HepG2 (cell line): ENCODE data around the gene HMCN1. TPM values are rescaled to one million over a fixed set of nuclear protein-coding genes. Genes with fewer than 3 reads are reported as not detected.

Source experiments
- ATAC-seq: fragments of 200-7000 bp; cut with Tn5 transposase; 3 replicates; pipeline ENCODE4 v1.9.1; 2020; ENCODE audit warnings: mild to moderate bottlenecking, moderate library complexity
- BruUV-seq: library from RNA; stranded (reverse); fragments of 400-500 nt; replicated peaks from 2 replicates; lab custom pipeline; 2021; lab: Mats Ljungman, UMichigan
- CTCF ChIA-PET: fragments of 300-600 bp; formaldehyde crosslinking; extraction: SDS; loops from one replicate; lab custom pipeline; 2021; ENCODE audit warnings: low total read pairs, inconsistent platforms, low intra/inter-chr PET ratio; lab: Yijun Ruan, JAX
- POLR2A ChIA-PET: fragments of 350-600 bp; sonication (Branson Sonifier 250); formaldehyde crosslinking; loops from one replicate; lab custom pipeline; 2020; ENCODE audit warnings: antibody characterized with exemption, inconsistent platforms; lab: Yijun Ruan, JAX
- DNase-seq: peaks from one replicate; pipeline ENCODE4 v3.0.0-alpha.2; 2015; ENCODE audit warnings: low spot score
- FAIRE-seq: peaks from 3 replicates; lab custom pipeline; 2011; peaks lifted over from hg19 to GRCh38; lab: Jason Lieb, UNC
- H2AFZ ChIP-seq: one replicate; pipeline ENCODE4 v1.6.1; 2011; ENCODE audit warnings: low read length, inconsistent platforms
- H3K27ac ChIP-seq: fragments of 300-600 bp; 3 replicates; pipeline ENCODE4 v1.8.0; 2011; ENCODE audit warnings: mixed run types, mild to moderate bottlenecking, mixed read lengths, low read length, inconsistent platforms; ENCODE audit not compliant: insufficient read depth; ENCODE audit errors: extremely low read length
- H3K27me3 ChIP-seq, 2 experiments: fragments of 200-600 bp in 1 of 2; 2 replicates in 1 of 2; 3 replicates in 1 of 2; pipeline versions ENCODE4 v1.6.0 to v1.8.0; 2011; ENCODE audit warnings: low read length in 2 of 2, mild to moderate bottlenecking in 2 of 2, moderate library complexity in 2 of 2, inconsistent platforms in 1 of 2; ENCODE audit not compliant: insufficient read depth in 2 of 2, control insufficient read depth in 1 of 2
- H3K36me3 ChIP-seq, 2 experiments: fragments of 200-600 bp in 1 of 2; replicated peaks in 1 of 2; 2 replicates in 1 of 2; 3 replicates in 1 of 2; pipeline versions ENCODE4 v1.5.1 to v1.8.0; 2011; ENCODE audit warnings: low read length in 2 of 2, inconsistent platforms in 1 of 2; ENCODE audit not compliant: insufficient read depth in 2 of 2, control insufficient read depth in 1 of 2
- H3K4me1 ChIP-seq: 2 replicates; pipeline ENCODE4 v1.5.1; 2012; ENCODE audit warnings: low read length, inconsistent platforms; ENCODE audit not compliant: insufficient read depth
- H3K4me2 ChIP-seq: 2 replicates; pipeline ENCODE4 v1.6.0; 2011; ENCODE audit warnings: low read depth, low read length, inconsistent platforms
- H3K4me3 ChIP-seq, 3 experiments: fragments of 200-600 bp in 1 of 3; sonication (generic), shearing (Covaris generic) in 1 of 3; replicated peaks in 1 of 3; 2 replicates each; pipeline ENCODE4 v1.5.1; 2011 to 2016; ENCODE audit warnings: low read length in 3 of 3, inconsistent platforms in 2 of 3, low read depth in 2 of 3, mild to moderate bottlenecking in 2 of 3, control low read depth in 1 of 3, mixed read lengths in 1 of 3; ENCODE audit not compliant: insufficient read depth in 1 of 3
- H3K79me2 ChIP-seq: one replicate; pipeline ENCODE4 v1.6.1; 2011; ENCODE audit warnings: low read length, inconsistent platforms; ENCODE audit not compliant: insufficient read depth
- H3K9ac ChIP-seq: 2 replicates; pipeline ENCODE4 v1.6.0; 2011; ENCODE audit warnings: mild to moderate bottlenecking, low read depth, low read length, inconsistent platforms; ENCODE audit not compliant: insufficient read depth
- H3K9me3 ChIP-seq: 2 replicates; pipeline ENCODE4 v1.5.1; 2012; ENCODE audit warnings: mild to moderate bottlenecking, low read length
- H4K20me1 ChIP-seq: 2 replicates; pipeline ENCODE4 v1.6.0; 2011; ENCODE audit warnings: inconsistent platforms, mild to moderate bottlenecking, low read length, moderate library complexity; ENCODE audit not compliant: insufficient read depth
- ADNP ChIP-seq: sonication (generic); formaldehyde crosslinking; IDR thresholded peaks from 2 replicates; pipeline ENCODE4 v1.4.0; 2020; ENCODE audit warnings: missing genetic modification reagents
- ATF1 ChIP-seq: IDR thresholded peaks from 2 replicates; pipeline ENCODE4 v1.6.1; 2016; ENCODE audit warnings: mild to moderate bottlenecking, control low read depth
- CBX5 ChIP-seq: sonication (generic); formaldehyde crosslinking; IDR thresholded peaks from 2 replicates; pipeline ENCODE4 v1.4.0; 2020; ENCODE audit warnings: missing genetic modification reagents, borderline replicate concordance
- ERF ChIP-seq: IDR thresholded peaks from 2 replicates; pipeline ENCODE4 v1.6.1; 2018; ENCODE audit warnings: missing biosample characterization, missing genetic modification reagents
- HCFC1 ChIP-seq: fragments of 150-350 bp; IDR thresholded peaks from 2 replicates; pipeline ENCODE4 v1.6.1; 2014; ENCODE audit warnings: low read depth, low read length
- HDAC6 ChIP-seq: fragments of 200-600 bp; sonication (generic); IDR thresholded peaks from 2 replicates; pipeline ENCODE4 v1.7.0; 2017; ENCODE audit warnings: mild to moderate bottlenecking, antibody characterized with exemption, low read length, low read depth
- HNRNPH1 ChIP-seq: fragments of 200-400 bp; formaldehyde crosslinking; optimal IDR thresholded peaks from 2 replicates; pipeline ENCODE3; 2017; ENCODE audit warnings: mild to moderate bottlenecking, low read depth, low read length
- HOXA9 ChIP-seq: sonication (generic); formaldehyde crosslinking; IDR thresholded peaks from 2 replicates; pipeline ENCODE4 v1.8.1; 2022; ENCODE audit warnings: missing genetic modification reagents, mild to moderate bottlenecking, moderate library complexity, borderline replicate concordance
- MXD3 ChIP-seq: IDR thresholded peaks from 2 replicates; pipeline ENCODE4 v1.6.1; 2016; ENCODE audit warnings: mild to moderate bottlenecking, missing biosample characterization, missing genetic modification reagents
- PRPF4 ChIP-seq: fragments of 200-400 bp; formaldehyde crosslinking; IDR thresholded peaks from 2 replicates; pipeline ENCODE4 v1.6.1; 2016; ENCODE audit warnings: low read length, low read depth; ENCODE audit not compliant: poor library complexity, severe bottlenecking
- ZNF207 ChIP-seq: fragments of 450-650 bp; IDR thresholded peaks from 2 replicates; pipeline ENCODE4 v1.6.1; 2016; ENCODE audit warnings: antibody characterized with exemption, borderline replicate concordance
- ZNF44 ChIP-seq: sonication (generic); formaldehyde crosslinking; IDR thresholded peaks from 2 replicates; pipeline ENCODE4 v1.5.1; 2020; ENCODE audit warnings: mild to moderate bottlenecking, missing genetic modification reagents
- ZNF547 ChIP-seq: sonication (generic); formaldehyde crosslinking; IDR thresholded peaks from 2 replicates; pipeline ENCODE4 v1.5.1; 2020; ENCODE audit warnings: mild to moderate bottlenecking, missing genetic modification reagents
- WGBS: methylation state at CpG from one replicate; pipeline ENCODE4 v1.1.6; 2017; ENCODE audit warnings: low lambda C conversion rate; 5-methylcytosine and 5-hydroxymethylcytosine counted together
- in situ Hi-C: cut with HindIII; loops from 2 replicates; pipeline ENCODE4 v1.10.0; 2017; ENCODE audit warnings: low pct_unique_long_range_greater_than_20kb; ENCODE audit not compliant: extremely low pct_ligation_motif_present
- intact Hi-C: fragments of 100-400 bp; cut with micrococcal nuclease; formaldehyde crosslinking; loops from one replicate; pipeline ENCODE4 v1.10.0; 2022; ENCODE audit not compliant: unreplicated experiment
- polyA plus RNA-seq, 8 experiments: library from polyadenylated mRNA; depleted of rRNA in 3 of 8; stranded (reverse) in 7 of 8; unstranded in 1 of 8; fragments of >200 nt; fragmentation: Illumina TruSeq in 4 of 8; extraction: Trizol in 4 of 8; gene quantifications; 2 replicates each; pipeline versions ENCODE4 v1.2.1 to v1.2.3, GENCODE V29; 2011 to 2016; ENCODE audit warnings: low read depth in 4 of 8, missing spikeins in 1 of 8, mixed read lengths in 1 of 8; ENCODE audit not compliant: insufficient read depth in 1 of 8
- total RNA-seq, 5 experiments: library from RNA; depleted of rRNA; stranded (reverse); fragments of >200 nt; fragmentation: Illumina TruSeq; extraction: Trizol; gene quantifications; 2 replicates each; pipeline ENCODE4 v1.2.3, GENCODE V29; 2016; ENCODE audit warnings: low read depth in 1 of 5
- TF ChIP-seq, protein P1 (sequence below): sonication (generic); formaldehyde crosslinking; IDR thresholded peaks from 2 replicates; pipeline ENCODE4 v1.5.1; 2020; ENCODE audit warnings: mild to moderate bottlenecking, missing genetic modification reagents, borderline replicate concordance
- TF ChIP-seq, protein P2 (sequence below): sonication (generic); formaldehyde crosslinking; IDR thresholded peaks from 2 replicates; pipeline ENCODE4 v1.8.1; 2023; ENCODE audit warnings: mild to moderate bottlenecking, missing genetic modification reagents, borderline replicate concordance

HMCN1 gene
- total and polyA plus RNA-seq, 2 of the 13 experiments (the other 11 are each of a cell fraction or from before 2014, with no cell fraction given) = 0.03 TPM; not detected in 1

- Histone ChIP-seq H3K9me3 (peaks cover 22% of the 10 kb centered on the region), H3K4me1 (no peaks in the 10 kb centered on the region), H3K36me3 (no peaks in the 10 kb centered on the region), H3K79me2 (no peaks in the 10 kb centered on the region), H3K27ac (no peak overlapping the region), H3K27me3 (no peaks in the 10 kb centered on the region), H4K20me1 (no peaks in the 10 kb centered on the region), H3K4me3 (no peak overlapping the region), H3K9ac (no peak overlapping the region), H3K4me2 (no peak overlapping the region), H2AFZ (no peak overlapping the region)
- ATAC-seq (no peak), FAIRE-seq (no peak), DNase-seq (no peak)
- ChIA-PET POLR2A (no interaction called here), CTCF (no interaction called here)
- intact Hi-C loops (no loop called here), in situ Hi-C loops (no loop called here)
- 7% methylated on average over 1 of the region's 1 CpG for WGBS
- no peak for TF ChIP-seq ZNF207
- no peak for TF ChIP-seq HNRNPH1
- TF ChIP-seq CBX5 = no peak
- no peak for TF ChIP-seq ADNP (CRISPR knock-in tag)
- no peak for TF ChIP-seq ZNF547 (CRISPR knock-in tag)
- TF ChIP-seq PRPF4 = no peak
- TF ChIP-seq ZNF44 (CRISPR knock-in tag) = no peak
- TF ChIP-seq ATF1 (CRISPR knock-in tag) = no peak
- TF ChIP-seq ERF (CRISPR knock-in tag) = no peak
- TF ChIP-seq HCFC1 = no peak
- no peak for TF ChIP-seq HOXA9
- no peak for TF ChIP-seq MXD3 (CRISPR knock-in tag)
- TF ChIP-seq HDAC6 = no peak
- TF ChIP-seq, protein P1, sequence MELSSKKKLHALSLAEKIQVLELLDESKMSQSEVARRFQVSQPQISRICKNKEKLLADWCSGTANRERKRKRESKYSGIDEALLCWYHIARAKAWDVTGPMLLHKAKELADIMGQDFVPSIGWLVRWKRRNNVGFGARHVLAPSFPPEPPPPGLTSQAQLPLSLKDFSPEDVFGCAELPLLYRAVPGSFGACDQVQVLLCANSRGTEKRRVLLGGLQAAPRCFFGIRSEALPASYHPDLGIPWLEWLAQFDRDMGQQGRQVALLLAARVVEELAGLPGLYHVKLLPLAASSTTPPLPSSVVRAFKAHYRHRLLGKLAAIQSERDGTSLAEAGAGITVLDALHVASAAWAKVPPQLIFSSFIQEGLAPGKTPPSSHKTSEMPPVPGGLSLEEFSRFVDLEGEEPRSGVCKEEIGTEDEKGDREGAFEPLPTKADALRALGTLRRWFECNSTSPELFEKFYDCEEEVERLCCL (CRISPR knock-in tag) = no peak
- TF ChIP-seq, protein P2, sequence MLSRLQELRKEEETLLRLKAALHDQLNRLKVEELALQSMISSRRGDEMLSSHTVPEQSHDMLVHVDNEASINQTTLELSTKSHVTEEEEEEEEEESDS = no peak
- BruUV-seq = no TSS peak
These were observed 61.0 kb downstream of the HMCN1 start for GRCh38 chr1:185795181-185795580.
